ENCODE results near the gene NLK.
"Not testable (repeated sequence)": the region's sequence is repeated elsewhere in the genome, so short reads cannot be mapped to it uniquely, and the experiment has no call there.

The NLK gene

DNA sequence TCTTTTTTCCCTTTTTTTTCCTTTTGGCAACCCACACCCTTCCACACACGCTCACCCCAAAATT is at the start of gene NLK:
Gene NLK (plus strand): TSS at position 21 of the 64 bp plus-strand sequence. CDS start 197 bp downstream, outside the sequence.
- DNase-seq, result no peak

DNA sequence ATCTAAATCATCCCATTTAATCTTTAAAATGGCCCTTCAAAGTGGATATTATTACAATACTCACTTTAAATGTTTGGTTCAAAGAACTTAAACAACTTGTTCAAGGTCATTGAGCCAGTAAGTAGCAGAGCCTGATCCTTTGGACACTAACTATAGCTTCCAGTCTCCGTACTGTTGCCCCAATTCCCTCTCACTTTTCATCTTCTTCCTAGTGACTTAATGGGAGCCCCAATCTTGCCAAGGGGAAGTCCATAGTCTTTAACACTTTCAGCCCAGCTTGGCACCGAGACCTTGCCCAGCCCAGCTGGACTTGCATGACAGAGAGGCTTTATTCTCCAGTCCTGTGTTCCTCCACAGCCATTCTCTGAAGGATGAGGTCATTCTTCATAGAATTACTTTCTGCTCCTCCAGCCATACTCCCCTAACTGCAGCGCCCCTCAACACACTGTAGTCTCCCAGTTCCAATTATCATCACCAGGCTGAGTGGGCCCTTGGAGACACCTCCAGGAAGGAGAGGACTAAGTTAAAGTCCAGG is 49.2 kb upstream of the NLK start:
- no peak for DNase-seq

DNA sequence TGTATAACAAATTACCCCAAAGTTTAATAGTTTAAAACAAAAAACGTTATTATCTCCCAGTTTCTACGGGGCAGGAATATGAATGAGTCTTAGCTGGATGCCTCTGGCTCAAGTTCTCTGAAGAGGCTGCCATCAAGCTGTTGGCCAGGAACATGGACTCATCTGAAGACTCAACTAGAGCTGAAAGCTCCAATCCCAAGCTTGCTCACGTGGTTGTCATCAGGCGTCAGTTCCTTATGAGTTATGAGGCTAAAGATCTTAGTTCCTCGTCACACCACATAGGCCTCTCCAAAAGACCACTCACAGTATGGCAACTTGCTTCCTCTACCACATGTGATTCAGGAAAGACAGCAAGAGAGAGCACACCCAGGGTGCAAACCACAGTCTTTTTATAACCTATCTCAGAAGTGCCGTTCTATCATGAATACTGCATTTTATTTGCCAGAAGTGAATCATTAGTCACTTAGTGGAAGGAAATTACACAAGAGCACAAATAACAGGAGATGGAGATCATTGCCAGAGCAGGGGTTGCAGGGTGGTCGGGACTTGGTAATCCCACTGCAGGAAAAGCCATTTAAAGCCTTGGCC is 48.7 kb upstream of the NLK start:
- DNase-seq, result no peak

GRCh38 chr17:27994586-27994985 is 47.9 kb upstream of the NLK start:
- no peak for DNase-seq

GRCh38 chr17:27995554-27995953 is 46.9 kb upstream of the NLK start:
- no peak for DNase-seq

GRCh38 chr17:27996202-27997043 is 46.1 kb upstream of the NLK start:
- no peak for DNase-seq

GRCh38 chr17:27997044-27997401 is 45.5 kb upstream of the NLK start:
- no peak for DNase-seq

DNA sequence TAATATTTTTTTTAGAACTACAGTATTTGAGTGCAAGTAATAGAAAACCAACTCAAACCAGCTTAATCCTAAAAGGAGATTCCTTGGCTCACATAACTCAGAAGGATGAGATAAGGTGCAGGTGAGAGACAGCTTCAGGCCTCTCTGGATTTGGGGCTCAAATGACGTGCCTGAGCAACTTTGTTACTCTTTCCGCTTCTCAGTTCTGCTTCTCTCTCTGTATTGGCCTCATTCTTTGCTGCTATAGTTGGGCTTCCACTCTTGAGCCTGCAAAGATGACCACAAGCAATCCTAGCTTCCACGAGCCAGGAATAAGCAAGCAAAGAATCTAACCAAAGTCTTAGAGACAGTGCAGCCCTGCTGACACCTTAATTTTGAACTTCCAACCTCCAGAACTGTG is 45.0 kb upstream of the NLK start:
- no peak for DNase-seq

GRCh38 chr17:28001149-28001548 is 41.3 kb upstream of the NLK start:
- no peak for DNase-seq

DNA sequence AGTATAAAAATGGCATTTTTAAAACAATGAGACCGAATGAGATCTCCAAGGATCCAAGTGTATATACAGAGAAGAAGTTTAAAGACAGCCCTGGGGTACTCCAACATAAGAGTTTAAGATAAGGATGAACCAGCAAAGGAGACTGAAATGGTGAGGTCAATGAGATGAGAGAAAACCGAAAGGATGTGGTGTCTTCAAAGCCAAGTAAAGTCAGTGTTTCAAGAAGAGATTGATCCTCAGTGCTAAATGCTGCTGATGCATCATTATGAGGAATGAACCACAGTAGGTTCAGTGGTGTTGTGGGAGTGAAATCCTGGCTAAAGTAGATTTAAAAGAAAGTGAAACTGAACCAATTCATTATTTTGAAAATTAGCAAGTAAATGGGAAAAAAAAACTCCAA is 38.1 kb upstream of the NLK start:
- DNase-seq, result no peak

DNA sequence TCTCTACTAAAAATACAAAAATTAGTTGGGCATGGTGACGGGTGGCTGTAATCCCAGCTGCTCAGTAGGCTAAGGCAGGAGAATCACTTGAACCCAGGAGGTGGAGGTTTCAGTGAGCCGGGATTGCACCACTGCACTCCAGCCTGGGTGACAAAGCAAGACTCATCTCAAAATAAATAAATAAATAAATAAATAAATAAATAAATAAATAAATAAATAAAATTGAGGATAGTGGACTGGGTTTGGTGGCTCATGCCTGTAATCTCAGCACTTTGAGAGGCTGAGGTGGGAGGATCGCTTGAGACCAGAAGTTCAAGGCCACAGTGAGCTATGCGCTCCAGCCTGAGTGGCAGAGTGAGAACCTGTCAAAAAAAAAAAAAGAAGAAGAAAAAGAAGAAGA is 34.6 kb upstream of the NLK start:
- DNase-seq, result not testable (repeated sequence)

DNA sequence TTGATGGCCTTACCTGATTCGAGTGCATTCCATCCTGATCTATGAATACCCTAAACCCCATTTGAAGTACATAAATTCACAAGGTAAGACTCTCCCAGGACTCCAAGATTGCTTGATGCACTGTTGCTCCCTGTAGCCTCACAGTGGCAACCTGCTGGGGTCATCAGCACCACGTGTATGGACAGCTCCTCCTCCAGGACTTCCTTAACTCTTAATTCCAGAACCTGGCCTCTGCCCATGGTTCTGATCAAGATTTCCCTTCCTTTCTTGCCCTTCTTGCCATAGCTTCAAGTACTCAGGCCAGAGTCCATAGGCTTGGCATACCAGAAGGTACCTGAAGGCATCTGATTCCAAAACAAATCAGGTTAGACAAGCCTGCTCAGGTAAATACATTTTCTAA is 34.0 kb upstream of the NLK start:
- DNase-seq, result no peak

GRCh38 chr17:28010406-28010805 is 32.1 kb upstream of the NLK start:
- DNase-seq, result no peak

- no peak for DNase-seq
Measured at GRCh38 chr17:28018439-28019070, 23.9 kb upstream of the NLK start.

DNA sequence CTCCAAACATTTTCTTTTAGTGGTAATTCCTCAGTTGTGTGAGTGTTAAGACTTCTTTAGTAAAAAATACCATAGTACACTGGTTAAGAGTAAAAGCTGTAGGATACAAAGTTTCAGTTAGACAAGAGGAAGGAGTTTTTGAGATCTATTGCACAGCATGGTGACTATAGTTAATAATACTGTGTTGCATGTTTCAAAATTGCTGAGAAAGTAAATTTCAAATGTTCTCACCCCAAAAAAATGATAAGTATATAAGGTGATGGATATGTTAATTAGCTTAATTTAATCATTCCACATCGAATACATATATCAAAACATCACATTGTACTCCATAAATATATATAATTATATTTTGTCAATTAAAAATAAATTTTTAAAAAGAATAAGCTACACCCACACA is 22.0 kb upstream of the NLK start:
- no peak for DNase-seq

- no peak for DNase-seq
Measured at GRCh38 chr17:28029044-28029443, 13.4 kb upstream of the NLK start.

DNA sequence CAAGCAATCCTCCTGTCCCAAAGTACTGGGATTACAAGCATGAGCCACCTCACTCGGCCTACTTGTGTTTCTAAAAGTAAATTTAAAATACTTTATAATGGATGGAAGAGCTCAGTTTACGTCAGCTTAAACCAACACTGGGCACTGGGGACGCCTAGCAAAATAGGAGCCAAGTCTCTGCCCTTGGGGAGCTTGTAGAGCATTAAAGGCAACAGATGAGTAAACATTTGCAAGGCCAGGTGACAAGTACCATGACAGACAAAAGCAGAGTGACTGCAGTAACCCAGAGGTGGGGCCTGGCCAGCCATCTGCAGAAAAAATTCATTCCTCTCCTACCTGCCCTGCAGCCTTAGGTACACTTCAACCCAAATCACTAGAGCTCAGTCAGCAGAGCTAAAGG is 12.1 kb upstream of the NLK start:
- DNase-seq, result no peak

- no peak for DNase-seq
Measured at GRCh38 chr17:28031174-28031573, 11.3 kb upstream of the NLK start.

DNA sequence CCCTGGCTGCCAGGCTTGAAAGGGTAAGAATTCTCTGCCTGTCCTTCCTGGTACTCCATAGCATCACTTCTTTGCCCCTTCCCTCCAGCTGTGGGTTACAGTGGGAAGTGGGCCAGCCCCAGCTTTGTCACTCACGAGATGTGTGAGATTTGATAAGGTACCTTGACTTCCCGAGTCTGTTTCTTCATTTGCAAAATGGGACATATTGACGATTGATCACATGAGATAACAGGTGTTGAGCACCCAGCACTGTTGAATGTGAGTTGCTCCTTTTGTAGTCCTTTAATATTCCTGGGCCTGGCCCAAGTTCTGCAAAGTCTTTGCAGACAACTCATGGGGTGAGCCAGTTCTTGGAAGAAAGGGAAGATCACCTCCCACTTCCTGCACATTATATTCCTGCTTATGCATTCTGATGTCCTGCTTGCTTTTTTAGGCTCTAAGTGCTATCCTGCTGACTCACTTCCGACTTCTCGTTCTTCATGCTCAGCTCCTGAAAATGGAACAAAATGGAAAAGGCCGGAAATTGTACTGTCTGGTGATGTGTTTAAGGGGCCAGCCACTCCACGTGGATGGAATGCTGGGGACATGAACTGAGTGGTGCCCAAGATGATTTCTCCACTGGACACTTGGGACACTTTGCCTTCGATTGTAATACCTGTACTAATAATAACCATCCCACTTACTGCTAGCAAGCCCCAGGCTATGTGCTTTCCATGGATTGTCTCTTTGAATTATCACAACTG is 8.3 kb upstream of the NLK start:
- DNase-seq, result no peak

- DNase-seq, result not testable (repeated sequence)
Measured at GRCh38 chr17:28035452-28035851, 7.0 kb upstream of the NLK start.

DNA sequence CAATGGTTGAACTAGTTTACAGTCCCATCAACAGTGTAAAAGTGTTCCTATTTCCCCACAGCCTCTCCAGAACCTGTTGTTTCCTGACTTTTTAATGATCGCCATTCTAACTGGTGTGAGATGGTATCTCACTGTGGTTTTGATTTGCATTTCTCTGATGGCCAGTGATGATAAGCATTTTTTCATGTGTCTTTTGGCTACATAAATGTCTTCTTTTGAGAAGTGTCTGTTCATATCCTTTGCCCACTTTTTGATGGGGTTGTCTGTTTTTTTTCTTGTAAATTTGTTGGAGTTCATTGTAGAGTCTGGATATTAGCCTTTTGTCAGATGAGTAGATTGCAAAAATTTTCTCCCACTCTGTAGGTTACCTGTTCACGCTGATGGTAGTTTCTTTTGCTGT is 6.6 kb upstream of the NLK start:
- not testable (repeated sequence) for DNase-seq

- no peak for DNase-seq
Measured at GRCh38 chr17:28038802-28039201, 3.7 kb upstream of the NLK start.

- DNase-seq, result no peak
Measured at GRCh38 chr17:28039251-28039650, 3.2 kb upstream of the NLK start.

GRCh38 chr17:28040406-28040805 is 2.1 kb upstream of the NLK start:
- no peak for DNase-seq

Data from CD4-positive, alpha-beta T cell treated with Interleukin-4 for 1 hour (primary cell).